ENCODE data around the gene FAM171A1.
"Not testable (repeated sequence)": the region's sequence is repeated elsewhere in the genome, so short reads cannot be mapped to it uniquely, and the experiment has no call there.

The FAM171A1 gene

GRCh38 chr10:15370856-15371701, at the start of gene FAM171A1:
TSS of gene FAM171A1 (minus strand) at chr10:15371289. CDS start at chr10:15371052, 237 bp downstream.
- no peak for TF ChIP-seq CTCF (conservative IDR thresholded peaks at IDR 0.05; ENCODE audit: control insufficient read depth, insufficient read depth, low read depth, low read length)
- DNase-seq (ENCODE audit: low read depth) = peak; percentile 18
- H3K4me3 ChIP-seq (ENCODE audit: control insufficient read depth, low read depth, low read length) = peak within 1 kb of the TSS; percentile 63

- TF ChIP-seq CTCF (conservative IDR thresholded peaks at IDR 0.05; ENCODE audit: control insufficient read depth, insufficient read depth, low read depth, low read length) = no peak
- DNase-seq (ENCODE audit: low read depth) = no peak
Observed at GRCh38 chr10:15420858-15421257, 49.8 kb upstream of the FAM171A1 start.

GRCh38 chr10:15419279-15419874, 48.3 kb upstream of the FAM171A1 start:
- peak; percentile 77 for TF ChIP-seq CTCF (conservative IDR thresholded peaks at IDR 0.05; ENCODE audit: control insufficient read depth, insufficient read depth, low read depth, low read length)
- peak; percentile 45 for DNase-seq (ENCODE audit: low read depth)
- no peak overlapping the region for H3K4me3 ChIP-seq (ENCODE audit: control insufficient read depth, low read depth, low read length)

More at GRCh38 chr10:15420858-15421257, 49.8 kb upstream of the FAM171A1 start:
- no peak overlapping the region for H3K4me3 ChIP-seq (ENCODE audit: control insufficient read depth, low read depth, low read length)

- TF ChIP-seq CTCF (conservative IDR thresholded peaks at IDR 0.05; ENCODE audit: control insufficient read depth, insufficient read depth, low read depth, low read length) = no peak
- DNase-seq (ENCODE audit: low read depth) = no peak
- H3K4me3 ChIP-seq (ENCODE audit: control insufficient read depth, low read depth, low read length) = no peak overlapping the region
Observed at GRCh38 chr10:15416034-15416433, 44.9 kb upstream of the FAM171A1 start.

- H3K4me3 ChIP-seq (ENCODE audit: control insufficient read depth, low read depth, low read length) = no peak overlapping the region
- TF ChIP-seq CTCF (conservative IDR thresholded peaks at IDR 0.05; ENCODE audit: control insufficient read depth, insufficient read depth, low read depth, low read length) = no peak
- no peak for DNase-seq (ENCODE audit: low read depth)
Observed at GRCh38 chr10:15411010-15411409, 39.9 kb upstream of the FAM171A1 start.

- not testable (repeated sequence) for H3K4me3 ChIP-seq (ENCODE audit: control insufficient read depth, low read depth, low read length); DNase-seq (ENCODE audit: low read depth)
Observed at GRCh38 chr10:15409350-15409749, 38.3 kb upstream of the FAM171A1 start.

GRCh38 chr10:15408557-15408956, 37.5 kb upstream of the FAM171A1 start:
- no peak overlapping the region for H3K4me3 ChIP-seq (ENCODE audit: control insufficient read depth, low read depth, low read length)
- no peak for TF ChIP-seq CTCF (conservative IDR thresholded peaks at IDR 0.05; ENCODE audit: control insufficient read depth, insufficient read depth, low read depth, low read length)
- no peak for DNase-seq (ENCODE audit: low read depth)

Data from fibroblast of mammary gland (primary cell).